IPS DF 4.7 (cell line): ENCODE data around the gene ALKBH2.

ENCODE experiments used
- DNase-seq: peaks from one replicate; pipeline ENCODE4 v3.0.0-alpha.2; 2013; ENCODE audit warnings: low spot score; ENCODE audit errors: extremely low read depth

Gene ALKBH2

DNA sequence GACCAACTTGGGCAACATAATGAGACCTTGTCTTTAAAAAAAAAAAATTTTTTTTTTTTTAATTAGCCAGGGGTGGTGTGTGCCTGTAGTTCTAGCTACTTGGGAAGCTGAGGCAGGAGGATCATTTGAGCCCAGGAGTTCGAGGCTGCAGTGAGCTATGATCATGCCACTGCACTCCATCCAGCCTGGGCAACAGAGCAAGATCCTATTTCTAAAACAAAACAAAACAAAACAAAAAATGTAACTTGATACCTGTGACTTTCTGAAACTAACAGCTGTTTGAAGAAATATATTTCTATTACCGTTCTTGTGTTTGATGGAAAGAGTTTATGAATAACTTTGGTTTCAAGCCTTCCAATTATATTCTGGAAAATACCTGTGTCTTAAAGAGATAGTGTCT lies 21.4 kb upstream of the ALKBH2 start:
- no peak for DNase-seq

DNA sequence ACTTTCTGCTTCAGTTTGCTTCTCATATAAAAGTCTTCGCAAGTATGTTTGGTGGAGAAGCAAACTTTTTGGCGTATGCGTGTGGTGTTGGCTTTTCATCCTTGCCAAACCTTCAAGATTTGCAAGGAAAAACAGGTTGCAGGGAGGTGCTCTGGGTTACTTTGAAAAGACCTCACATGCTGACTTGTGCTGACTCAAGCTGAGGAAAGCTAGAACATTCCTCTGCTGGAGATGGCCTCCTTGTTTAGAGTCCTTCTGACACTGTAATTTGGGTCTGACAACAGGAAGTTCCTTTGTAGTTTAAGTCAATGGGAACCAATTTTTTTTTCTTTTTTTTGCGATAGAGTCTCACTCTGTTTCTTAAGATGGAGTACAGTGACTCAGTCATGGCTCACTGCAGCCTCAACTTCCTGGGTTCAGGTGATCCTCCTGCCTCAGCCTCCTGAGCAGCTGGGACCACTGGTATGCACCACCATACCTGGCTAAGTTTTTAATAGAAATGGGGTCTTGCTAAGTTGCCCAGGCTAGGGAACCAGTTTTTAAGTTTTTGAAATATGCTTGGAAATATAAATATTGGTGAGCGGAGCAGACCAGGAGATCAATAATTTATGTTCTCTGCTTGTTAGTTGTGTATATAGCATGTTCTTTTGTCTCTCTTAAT lies 20.5 kb upstream of the ALKBH2 start:
- no peak for DNase-seq

DNA sequence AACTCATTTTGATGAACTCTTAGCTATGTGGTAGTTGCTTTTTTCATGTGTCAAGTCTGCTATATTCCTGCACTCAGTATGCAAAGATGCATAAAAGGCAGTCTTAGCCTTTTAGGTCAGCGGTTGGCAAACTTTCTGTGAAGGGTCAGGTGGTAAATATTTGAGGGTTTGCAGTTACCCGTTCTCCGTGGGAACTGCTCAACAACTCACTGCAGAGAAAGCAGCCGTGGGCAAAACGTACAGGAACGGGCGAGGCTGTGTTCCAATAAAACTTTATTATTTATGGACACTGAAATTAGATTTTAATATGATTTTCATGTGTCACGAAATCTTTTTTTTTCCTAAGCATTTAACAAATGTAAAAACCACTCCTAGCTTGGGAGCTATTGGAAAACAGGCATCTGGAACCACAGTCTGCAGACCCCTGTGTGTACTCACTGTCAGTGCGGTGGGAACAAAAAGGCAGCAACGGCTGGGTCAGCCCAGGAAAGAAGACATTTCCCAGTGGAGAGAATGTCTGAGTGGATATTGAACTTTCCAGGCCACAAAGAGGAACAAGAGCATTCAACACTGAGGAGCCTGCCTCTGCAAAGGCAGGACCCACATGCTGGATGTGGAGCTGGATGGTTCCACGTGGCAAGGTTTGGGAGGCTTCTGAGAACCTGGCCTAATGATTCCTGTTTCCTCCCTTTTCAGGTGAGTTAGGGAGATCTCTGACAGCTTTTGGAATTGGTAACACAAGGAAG lies 19.6 kb upstream of the ALKBH2 start:
- DNase-seq: no peak

DNA sequence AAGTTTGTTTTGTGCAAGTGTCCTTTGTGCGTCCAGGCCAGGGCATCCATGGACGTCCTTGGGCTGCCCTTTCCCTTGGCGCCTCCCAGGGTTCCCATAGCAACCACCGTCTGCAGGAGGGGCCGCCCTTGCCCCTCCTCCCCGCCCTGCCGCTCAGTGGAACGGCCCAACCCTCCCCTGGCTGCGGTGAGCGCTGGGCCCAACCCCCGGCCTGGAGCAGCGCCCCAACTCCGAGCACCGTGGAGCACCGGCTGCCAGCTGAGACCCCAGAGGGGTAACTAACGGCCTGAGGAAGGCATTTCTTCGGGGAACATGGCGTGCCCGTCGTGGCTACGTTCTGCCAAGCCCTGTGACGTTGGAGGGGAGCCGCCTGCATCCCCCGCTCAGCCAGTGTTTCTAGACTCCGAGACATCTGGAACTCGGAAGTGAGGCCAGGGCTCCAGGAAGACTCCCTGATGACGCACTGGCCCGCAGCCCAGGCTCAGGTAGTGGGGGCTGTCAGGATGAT lies 17.8 kb upstream of the ALKBH2 start:
- no peak for DNase-seq

- DNase-seq: no peak
Observed at GRCh38 chr12:109109746-109110350, 16.6 kb upstream of the ALKBH2 start.

DNA sequence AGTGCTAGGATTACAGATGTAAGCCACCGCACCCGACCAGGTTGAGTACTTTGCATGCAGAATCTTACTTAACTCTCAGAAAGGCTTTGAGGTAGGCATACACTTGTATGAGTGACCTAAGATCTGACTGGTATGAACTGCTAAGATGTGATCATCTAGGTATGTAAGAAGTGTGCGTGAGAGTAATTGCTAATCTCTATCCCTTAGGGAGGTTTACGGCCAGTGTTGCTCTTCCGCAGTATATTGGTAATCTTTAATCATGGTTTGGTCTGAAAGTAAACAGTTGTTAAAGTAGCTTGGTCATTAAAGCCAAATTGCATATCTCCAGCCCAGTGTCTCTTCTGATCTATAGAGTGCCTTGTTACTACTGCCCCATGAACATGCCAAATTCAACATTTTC lies 11.9 kb upstream of the ALKBH2 start:
- no peak for DNase-seq

DNA sequence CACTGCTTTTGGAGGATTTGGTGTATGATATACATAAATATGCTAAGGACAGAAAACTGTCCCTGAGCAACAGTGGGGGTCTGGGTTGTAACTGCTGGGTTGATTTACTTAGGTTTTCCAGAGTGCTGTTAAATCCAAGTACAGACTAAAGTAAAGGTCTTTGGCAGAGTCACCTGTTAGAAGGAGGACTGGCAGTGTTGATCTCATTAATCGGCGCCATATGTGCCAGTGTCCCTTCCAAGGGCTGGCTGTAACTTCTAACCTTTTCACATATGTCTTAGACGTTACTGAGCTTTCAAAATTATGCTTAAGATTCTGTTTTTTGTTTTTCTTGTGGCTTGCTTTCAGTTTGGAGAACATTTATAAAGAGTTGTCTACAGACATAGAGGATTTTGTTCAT lies 9.2 kb upstream of the ALKBH2 start:
- no peak for DNase-seq

- DNase-seq: no peak
Observed at GRCh38 chr12:109100741-109101140, 7.5 kb upstream of the ALKBH2 start.

- DNase-seq: no peak
Observed at GRCh38 chr12:109099431-109100020, 6.3 kb upstream of the ALKBH2 start.

DNA sequence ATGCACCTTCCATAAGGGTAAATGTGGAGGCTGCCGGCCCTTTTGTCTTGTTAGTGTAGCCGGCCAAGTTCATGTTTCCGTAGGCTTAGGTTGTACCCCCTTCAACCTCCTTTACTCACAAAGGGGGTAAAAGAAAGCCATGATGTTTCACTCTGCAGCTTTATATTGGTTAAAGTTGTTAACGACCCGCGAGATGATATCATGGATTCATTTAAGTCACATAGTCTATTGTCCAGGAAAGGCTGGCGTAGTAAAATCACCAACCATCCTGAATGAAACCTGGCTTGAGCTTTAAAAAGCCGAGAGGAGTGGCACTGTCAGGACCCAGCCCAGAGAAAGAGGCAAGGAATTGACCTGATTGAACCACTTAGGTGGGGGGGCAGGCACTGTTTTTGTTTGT lies 5.4 kb upstream of the ALKBH2 start:
- DNase-seq: no peak

- DNase-seq: no peak
Observed at GRCh38 chr12:109098183-109098604, 4.9 kb upstream of the ALKBH2 start.

GRCh38 chr12:109097435-109098182 lies 4.3 kb upstream of the ALKBH2 start, which contains the start of gene UNG:
Gene UNG, plus strand, starts transcription at chr12:109097597. Its CDS starts 83 bp downstream, at chr12:109097680.
- no peak for DNase-seq

GRCh38 chr12:109097140-109097434 lies 3.8 kb upstream of the ALKBH2 start:
- no peak for DNase-seq

- no peak for DNase-seq
Observed at GRCh38 chr12:109092497-109093021, 713 bp downstream of the ALKBH2 start.

DNA sequence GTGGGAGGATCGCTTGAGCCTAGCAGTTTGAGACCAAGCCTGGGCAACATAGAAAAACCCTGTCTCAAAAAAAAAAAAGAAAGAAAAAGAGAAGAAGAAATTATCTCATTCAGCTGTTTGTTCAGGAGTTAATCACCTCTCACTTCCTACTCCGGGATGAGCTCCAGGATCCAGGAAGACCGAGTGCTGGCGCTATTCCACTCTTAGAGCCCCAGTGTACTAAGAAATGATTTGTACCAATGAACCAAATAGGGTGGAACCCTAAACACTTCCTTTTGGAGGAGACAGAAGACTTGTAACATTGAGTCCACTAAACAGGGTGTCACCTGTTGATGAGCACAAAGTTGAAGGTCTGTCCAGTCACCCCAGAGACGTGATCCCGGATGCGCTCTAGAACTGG lies 3.6 kb downstream of the ALKBH2 start:
- no peak for DNase-seq

DNA sequence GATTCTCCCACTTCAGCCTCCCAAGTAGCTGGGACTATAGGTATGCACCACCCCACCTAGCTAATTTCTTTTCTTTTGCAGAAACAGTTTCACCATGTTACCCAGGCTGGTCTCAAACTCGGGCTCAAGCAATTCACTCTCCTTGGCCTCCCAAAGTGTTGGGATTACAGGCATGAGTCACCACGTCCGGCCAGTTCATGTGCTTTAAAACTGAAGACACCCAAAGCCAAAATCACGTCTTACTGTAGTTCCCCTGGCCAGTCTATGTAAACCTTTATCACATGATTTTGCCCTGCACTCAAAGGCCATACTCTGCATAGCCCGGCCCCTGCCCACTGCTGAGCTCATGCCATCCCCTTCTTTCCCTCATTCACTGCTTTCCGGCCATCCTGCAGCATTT lies 4.5 kb downstream of the ALKBH2 start:
- DNase-seq: no peak

DNA sequence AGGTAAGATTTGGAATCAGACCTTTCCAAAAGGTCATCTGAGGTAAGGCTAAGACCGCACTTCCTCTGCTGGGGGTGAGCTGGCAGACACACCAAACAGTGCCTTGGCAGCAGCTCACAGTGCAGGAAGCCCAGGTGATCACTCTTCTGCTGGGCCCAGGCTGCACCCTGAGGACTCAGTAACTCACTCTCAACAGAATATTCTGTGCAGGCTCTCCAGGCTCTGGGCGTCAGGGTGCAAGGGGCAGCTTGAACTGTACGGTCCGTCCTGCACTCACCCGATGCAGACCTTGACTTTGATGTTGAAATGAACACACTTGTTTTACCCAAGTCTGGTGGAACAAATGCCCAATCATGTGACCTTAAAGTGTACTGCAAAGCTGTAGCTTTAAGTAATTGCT lies 6.0 kb downstream of the ALKBH2 start:
- DNase-seq: no peak

DNA sequence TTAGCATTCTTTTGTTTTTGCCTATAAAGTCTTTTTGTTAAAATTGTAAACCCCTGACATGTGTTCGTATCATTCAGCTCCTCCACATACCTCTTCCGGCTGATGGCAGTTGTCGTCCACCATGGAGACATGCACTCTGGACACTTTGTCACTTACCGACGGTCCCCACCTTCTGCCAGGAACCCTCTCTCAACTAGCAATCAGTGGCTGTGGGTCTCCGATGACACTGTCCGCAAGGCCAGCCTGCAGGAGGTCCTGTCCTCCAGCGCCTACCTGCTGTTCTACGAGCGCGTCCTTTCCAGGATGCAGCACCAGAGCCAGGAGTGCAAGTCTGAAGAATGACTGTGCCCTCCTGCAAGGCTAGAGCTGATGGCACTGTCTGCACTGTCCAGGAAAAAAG lies 7.7 kb downstream of the ALKBH2 start:
- no peak for DNase-seq

DNA sequence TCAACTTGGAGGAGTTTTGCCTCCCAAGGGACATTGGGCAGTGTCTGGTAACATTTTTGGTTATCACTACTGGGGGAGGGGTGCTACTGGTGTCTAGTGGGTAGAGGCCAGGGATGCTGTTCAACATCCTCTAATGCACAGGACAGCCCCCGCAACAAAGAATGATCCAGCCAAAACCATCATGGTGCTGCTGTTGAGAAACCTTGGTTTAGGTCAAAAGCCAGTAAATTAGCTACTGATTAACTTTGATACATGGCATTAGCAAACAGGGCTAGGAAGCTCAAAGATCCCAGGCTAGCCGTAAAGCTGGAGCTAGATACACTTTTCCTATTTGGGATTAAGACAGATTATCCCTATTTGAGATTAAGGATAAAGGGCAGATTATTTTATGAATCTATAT lies 8.8 kb downstream of the ALKBH2 start:
- DNase-seq: no peak

DNA sequence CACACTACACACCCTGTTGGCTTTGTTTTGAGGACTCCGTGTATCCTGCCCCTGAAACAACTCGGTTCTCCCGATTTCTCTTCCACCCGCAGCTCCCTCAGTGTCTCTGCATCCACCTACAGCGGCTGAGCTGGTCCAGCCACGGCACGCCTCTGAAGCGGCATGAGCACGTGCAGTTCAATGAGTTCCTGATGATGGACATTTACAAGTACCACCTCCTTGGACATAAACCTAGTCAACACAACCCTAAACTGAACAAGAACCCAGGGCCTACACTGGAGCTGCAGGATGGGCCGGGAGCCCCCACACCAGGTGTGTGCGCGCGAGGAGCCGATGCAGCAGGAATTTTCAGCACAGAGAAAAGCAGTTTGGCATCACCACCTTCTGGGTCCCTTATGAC lies 10.5 kb downstream of the ALKBH2 start:
- no peak for DNase-seq

GRCh38 chr12:109074866-109075265 lies 18.4 kb downstream of the ALKBH2 start:
- DNase-seq: no peak
